ENCODE results near the gene RGS3.

Gene RGS3

DNA sequence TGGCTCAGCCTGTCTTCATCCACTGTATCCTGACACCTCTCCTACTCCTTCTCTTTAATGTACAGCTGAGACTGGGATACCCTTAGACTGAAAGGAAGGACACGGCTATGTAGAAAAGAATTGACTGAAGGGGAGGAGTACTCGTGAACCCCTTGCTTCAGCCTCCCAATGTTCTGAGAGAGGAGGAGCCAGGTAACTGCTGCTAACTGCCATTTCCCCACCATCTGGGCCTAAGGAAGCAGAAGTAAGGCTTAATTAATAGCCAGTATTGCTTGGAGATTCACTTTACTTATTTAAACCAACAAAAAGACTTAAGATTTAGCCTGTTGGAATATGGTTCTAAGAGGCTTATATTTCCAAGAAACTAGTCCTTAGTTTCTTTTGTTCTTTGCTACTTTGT lies 18.8 kb upstream of the RGS3 start:
- DNase-seq (ENCODE audit: extremely low read depth, insufficient read length), result no peak
- Histone ChIP-seq H3K27me3 (replicated peaks; ENCODE audit: control insufficient read depth, insufficient read depth, low read length) (no peaks in the 10 kb centered on the region), H3K4me3 (replicated peaks; ENCODE audit: low read depth, low read length) (no peak overlapping the region), H3K36me3 (ENCODE audit: control insufficient read depth, insufficient read depth, low read length) (no peaks in the 10 kb centered on the region)
- TF ChIP-seq, protein P1, sequence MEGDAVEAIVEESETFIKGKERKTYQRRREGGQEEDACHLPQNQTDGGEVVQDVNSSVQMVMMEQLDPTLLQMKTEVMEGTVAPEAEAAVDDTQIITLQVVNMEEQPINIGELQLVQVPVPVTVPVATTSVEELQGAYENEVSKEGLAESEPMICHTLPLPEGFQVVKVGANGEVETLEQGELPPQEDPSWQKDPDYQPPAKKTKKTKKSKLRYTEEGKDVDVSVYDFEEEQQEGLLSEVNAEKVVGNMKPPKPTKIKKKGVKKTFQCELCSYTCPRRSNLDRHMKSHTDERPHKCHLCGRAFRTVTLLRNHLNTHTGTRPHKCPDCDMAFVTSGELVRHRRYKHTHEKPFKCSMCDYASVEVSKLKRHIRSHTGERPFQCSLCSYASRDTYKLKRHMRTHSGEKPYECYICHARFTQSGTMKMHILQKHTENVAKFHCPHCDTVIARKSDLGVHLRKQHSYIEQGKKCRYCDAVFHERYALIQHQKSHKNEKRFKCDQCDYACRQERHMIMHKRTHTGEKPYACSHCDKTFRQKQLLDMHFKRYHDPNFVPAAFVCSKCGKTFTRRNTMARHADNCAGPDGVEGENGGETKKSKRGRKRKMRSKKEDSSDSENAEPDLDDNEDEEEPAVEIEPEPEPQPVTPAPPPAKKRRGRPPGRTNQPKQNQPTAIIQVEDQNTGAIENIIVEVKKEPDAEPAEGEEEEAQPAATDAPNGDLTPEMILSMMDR (IDR thresholded peaks at IDR 0.05; ENCODE audit: insufficient read depth, low read length, poor library complexity, severe bottlenecking), result no peak

DNA sequence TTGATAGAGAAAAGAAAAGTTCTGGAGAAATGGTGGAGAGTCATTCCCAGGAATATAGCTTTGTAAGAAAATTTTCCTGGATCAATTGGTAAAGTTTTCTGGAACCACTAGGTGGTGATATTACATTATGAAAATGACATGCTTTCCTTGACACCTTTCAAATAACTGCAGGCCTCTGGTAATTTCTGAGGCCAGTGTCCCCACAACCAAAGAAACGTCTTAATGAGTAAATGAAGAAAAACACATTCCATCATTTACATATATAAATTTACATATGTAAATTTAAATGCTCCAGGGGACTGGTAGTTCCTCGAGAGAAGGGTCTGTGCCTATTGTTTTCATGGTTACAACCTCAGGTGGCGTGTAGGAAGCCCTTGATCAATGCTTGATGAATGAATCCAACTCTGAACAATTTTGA lies 17.2 kb upstream of the RGS3 start:
- no peaks in the 10 kb centered on the region for H3K27me3 ChIP-seq (replicated peaks; ENCODE audit: control insufficient read depth, insufficient read depth, low read length)
- DNase-seq (ENCODE audit: extremely low read depth, insufficient read length), result no peak
- H3K36me3 ChIP-seq (ENCODE audit: control insufficient read depth, insufficient read depth, low read length), result no peaks in the 10 kb centered on the region
- H3K4me3 ChIP-seq (replicated peaks; ENCODE audit: low read depth, low read length), result no peak overlapping the region
- TF ChIP-seq, protein P1 (IDR thresholded peaks at IDR 0.05; ENCODE audit: insufficient read depth, low read length, poor library complexity, severe bottlenecking), result peak; percentile 43

DNA sequence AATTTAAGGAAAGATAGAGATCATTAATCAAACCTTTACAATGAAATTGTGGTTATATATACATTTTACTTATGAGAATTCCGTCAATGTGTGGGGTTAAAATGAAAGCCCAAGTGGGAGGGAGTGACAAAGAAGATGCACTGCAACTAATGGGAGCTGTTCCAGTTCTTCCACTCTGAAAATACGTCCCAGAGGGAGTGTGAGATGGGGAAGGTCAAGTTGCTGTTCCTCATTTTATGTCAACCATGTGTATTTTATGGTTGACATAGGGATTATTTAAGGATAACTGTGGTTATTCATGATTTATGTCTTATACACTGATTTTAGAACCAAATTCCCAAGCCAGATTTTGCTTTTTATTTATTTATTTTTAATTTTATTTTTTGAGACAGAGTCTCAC lies 14.2 kb upstream of the RGS3 start:
- TF ChIP-seq, protein P1 (IDR thresholded peaks at IDR 0.05; ENCODE audit: insufficient read depth, low read length, poor library complexity, severe bottlenecking), result no peak
- no peak for DNase-seq (ENCODE audit: extremely low read depth, insufficient read length)
- no peaks in the 10 kb centered on the region for H3K27me3 ChIP-seq (replicated peaks; ENCODE audit: control insufficient read depth, insufficient read depth, low read length)

DNA sequence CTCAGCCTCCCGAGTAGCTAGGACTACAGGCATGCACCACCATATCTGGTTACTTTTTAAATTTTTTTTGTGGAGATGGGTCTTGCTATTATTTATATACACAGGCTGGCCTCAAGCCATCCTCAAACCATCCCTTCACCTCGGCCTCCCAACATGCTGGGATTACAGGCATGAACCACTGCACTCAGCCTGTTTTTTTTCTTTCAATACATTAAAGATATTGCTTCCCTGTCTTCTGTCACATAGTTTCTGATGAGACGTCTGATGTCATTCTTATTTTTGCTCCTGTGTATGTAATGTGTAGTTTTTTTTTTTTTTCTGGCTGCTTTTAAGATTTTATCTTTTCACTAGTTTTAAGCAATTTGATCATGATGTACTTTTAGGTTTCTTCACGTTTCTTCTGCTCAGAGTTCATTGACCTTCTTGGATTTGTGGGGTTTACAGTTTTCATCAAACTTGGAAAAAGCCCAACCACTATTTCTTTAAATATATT lies 11.4 kb upstream of the RGS3 start:
- Histone ChIP-seq H3K4me3 (replicated peaks; ENCODE audit: low read depth, low read length) (no peak overlapping the region), H3K36me3 (ENCODE audit: control insufficient read depth, insufficient read depth, low read length) (no peaks in the 10 kb centered on the region), H3K27me3 (replicated peaks; ENCODE audit: control insufficient read depth, insufficient read depth, low read length) (no peaks in the 10 kb centered on the region)
- DNase-seq (ENCODE audit: extremely low read depth, insufficient read length), result no peak
- TF ChIP-seq, protein P1 (IDR thresholded peaks at IDR 0.05; ENCODE audit: insufficient read depth, low read length, poor library complexity, severe bottlenecking), result no peak

More for the DNA sequence above, 14.2 kb upstream of the RGS3 start:
- H3K36me3 ChIP-seq (ENCODE audit: control insufficient read depth, insufficient read depth, low read length), result no peaks in the 10 kb centered on the region
- no peak overlapping the region for H3K4me3 ChIP-seq (replicated peaks; ENCODE audit: low read depth, low read length)

DNA sequence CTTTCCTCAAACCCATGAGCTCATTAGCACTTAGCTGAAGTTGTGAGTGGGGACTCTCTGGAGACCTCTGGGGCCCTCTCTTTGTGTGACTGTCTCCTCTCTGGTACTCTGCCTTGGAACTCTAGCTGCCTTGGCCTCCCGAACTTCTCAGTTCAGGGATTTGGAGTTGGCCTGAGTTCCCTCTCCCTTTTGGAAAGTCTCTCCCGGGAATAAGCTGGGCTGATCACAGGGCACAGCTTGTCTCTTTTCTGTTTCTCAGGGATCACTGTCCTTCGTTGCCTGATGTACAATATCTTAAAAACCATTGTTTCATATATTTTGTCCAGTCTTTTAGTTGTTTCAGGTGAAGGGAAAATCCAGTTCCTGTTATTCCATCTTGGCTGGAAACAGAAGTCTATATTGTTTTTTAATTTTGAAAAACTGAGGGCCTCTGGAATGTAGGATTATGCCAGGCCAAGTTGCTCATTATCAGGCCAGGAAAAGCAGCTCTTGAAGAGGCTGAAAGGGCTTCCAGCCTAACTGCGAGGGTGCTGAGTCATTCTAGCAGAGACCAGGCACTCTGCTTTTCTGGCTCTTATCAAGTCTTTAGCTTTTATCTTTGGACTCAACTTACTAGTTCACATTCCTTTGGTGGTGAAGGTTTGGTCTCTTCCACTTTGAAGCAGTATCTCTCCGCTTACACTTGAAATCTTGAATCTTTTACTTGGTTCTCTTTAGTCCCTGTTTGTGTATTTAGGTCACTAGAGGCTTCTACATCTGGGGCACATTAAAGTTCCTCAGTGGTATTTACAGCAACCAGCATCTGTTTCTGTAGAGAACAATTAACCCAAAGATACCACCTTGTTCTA lies 8.4 kb upstream of the RGS3 start:
- TF ChIP-seq, protein P1 (IDR thresholded peaks at IDR 0.05; ENCODE audit: insufficient read depth, low read length, poor library complexity, severe bottlenecking), result no peak

More for the DNA sequence above, 8.4 kb upstream of the RGS3 start:
- H3K4me3 ChIP-seq (replicated peaks; ENCODE audit: low read depth, low read length), result no peak overlapping the region
- no peaks in the 10 kb centered on the region for H3K36me3 ChIP-seq (ENCODE audit: control insufficient read depth, insufficient read depth, low read length)
- no peaks in the 10 kb centered on the region for H3K27me3 ChIP-seq (replicated peaks; ENCODE audit: control insufficient read depth, insufficient read depth, low read length)
- DNase-seq (ENCODE audit: extremely low read depth, insufficient read length), result peak; percentile 20

Measured in GM06990 (cell line).